G401.6 (cell line): ENCODE results near the gene OSBPL3.
"Not testable (repeated sequence)": the region's sequence is repeated elsewhere in the genome, so short reads cannot be mapped to it uniquely, and the experiment has no call there.

Experiments used
- FAIRE-seq: peaks from 2 replicates; lab custom pipeline; 2012; peaks lifted over from hg19 to GRCh38; lab: Jason Lieb, UNC

The OSBPL3 gene

DNA sequence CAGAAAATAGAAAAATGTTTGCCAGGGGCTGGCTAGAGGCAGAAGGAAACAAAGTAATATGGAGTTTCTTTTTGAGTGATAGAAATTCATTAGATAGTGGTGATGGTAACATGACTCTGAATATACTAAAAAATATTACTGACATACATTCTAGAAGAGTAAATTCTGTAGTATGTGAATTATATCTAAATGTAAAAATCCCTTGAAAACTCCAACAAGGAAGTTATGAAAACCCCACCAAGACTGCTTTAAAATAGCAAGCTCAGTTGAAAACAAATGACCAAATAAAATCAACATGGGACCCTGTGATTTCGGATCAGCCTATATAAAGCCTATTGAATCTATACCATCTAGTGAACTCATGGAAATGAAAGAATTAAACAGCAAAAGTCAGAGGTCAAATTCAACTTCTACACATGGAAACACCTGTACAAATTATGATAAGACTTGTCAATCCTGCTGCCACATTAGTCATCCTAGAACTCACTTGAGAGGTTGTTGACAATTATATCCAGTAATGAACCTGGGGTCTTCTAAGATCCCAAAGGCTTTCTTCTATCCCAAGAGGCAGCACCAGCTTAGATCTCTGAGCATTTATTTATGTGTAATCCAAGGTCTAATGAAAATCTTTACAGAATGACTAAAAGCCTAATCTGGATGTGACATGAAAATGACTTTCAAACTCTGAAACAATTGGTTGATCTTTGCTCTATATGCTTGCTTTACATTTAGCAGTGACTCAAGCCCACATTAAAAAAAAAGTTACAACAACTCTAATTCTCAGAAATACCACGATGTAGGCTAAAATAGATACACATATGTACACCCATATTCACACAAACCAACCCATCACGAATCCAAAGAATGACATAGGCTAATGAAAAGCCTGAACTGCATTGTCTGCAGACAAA, 59.3 kb downstream of the OSBPL3 start:
- no peak for FAIRE-seq

DNA sequence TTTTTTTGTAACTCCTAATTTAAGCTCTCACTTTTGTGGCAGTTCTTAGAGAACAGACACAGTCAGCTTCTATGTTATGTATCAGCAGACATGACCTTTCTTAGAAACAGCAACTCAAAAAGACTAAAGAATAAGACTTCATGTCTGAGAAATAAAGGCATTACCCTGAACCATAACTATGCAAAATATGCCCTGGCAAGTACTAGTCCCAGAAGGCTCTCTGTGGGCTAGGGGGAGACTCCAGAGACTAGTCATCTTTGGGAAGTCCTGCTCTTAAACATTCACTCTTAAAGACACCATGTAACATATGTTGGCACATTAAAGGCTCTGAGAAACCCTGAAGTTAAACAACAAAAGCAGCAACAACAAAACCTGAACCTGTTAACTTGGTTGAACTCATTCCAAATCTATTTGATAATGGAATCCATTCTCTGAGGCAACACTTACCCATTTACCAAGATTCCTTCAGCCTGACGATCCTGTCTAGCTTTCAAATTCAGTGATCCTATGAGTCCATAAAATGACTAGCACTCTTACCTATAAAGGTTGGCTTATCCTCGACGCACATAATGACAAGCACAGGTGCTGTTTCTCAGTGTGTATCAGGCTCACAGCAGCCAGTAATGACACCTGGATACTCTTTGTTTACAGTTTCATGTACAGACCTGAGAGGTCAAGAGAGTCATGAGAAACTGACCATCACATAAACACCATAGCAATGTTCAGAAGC, 62.3 kb downstream of the OSBPL3 start:
- FAIRE-seq, result no peak

DNA sequence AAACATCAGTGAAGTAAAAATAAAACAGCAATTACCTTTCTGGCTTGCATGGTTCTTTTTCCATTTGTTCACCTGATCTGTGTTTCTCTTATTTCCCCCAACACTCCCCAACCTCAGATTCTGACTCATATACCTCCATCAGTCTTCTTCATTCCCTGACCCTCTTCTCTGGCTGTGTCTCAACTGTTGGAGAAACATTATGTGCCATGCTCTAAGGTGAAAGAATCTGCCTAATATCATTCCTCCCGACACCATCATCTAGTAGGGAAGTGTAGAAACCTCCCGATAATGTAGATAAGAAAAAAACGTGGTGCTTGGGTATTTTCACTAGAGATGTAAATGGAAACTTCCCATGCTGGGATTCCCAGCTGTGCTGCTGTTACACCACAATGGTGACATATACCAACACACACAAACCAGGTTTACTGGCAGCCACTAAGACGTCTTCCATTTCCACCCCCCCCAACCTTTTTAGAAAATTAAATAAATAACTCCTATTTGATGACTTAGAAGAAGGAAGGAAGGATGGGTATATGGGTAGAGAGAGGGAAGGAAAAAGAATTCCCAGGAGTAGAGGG, 63.4 kb downstream of the OSBPL3 start:
- FAIRE-seq, result no peak

DNA sequence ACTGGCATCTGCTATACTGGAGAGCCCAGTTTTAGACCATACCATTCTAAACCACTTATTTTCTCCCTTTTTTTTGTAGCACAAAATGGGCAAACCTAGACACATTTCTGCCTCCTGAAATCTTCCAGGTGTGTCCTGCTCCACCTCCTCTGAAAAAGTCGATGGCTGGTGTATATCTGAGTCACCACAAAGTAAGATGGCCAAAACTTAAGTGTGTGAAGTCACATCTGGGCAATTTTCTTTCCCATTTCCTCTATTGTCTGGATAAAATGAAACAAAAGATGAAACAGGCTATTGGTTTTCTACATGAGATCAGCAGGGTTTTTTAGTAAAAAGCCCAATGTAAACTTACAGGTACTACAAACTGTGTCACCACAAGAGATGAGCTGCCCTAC, 65.5 kb downstream of the OSBPL3 start:
- FAIRE-seq, result no peak

DNA sequence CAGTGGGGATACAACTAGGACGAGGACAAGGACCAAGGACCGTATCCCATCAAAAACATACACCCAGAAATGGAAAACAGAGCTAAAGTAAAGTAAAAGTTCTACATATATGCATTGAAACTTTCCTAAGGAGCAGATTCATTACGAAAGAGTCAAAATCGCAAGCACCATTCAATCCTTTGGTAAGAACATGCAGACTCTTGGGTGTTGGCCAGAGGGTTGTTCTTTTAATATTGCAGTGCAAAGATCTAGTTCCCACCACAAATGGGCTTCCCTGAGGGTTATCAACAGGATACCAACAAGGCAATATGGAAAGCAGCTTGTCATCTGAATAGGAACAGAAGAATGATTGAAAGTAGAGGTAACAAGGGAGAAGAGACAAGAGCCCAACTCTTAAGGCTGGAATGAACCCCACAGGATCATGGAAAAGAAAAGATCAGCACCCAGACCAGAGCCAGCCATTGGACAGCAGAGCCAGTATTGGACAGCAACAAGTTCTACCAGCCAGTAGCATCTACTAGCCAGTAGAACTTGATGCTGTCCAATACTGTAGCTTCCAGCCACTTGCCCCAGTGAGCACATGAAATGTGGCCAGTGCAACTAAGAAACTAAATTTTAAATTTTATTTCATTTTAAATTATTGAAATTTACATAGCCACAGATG, 66.0 kb downstream of the OSBPL3 start:
- FAIRE-seq, result no peak

DNA sequence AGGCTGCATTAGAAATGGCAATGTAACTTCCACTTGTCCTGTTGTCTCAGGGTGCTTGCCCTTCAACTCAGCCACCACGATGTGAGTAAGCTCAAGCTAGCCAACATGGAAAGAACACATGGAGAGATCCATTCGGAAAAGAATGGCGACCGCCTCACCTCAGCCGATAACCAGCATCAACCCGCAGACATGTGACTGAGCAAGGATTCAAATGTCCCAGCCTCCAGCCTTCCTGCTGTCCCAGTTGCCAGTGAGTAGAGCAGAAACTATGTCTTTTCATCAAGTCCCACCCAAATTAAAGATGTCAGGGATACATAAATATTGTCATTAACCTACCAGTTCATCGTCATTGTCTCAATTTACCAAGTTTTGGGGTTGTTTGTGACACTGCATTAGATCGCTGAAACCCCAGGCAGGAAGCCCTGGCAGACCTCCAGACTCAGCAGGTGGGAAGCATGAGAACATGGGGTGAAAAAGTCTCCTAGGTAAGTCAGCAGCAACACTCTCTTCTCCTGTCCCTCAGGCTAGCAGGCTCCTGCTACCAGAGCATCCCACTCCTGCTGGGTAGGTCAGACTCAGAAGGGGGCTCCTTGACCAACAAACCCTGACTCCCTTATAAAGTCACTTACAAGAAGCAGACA, 67.0 kb downstream of the OSBPL3 start:
- no peak for FAIRE-seq

DNA sequence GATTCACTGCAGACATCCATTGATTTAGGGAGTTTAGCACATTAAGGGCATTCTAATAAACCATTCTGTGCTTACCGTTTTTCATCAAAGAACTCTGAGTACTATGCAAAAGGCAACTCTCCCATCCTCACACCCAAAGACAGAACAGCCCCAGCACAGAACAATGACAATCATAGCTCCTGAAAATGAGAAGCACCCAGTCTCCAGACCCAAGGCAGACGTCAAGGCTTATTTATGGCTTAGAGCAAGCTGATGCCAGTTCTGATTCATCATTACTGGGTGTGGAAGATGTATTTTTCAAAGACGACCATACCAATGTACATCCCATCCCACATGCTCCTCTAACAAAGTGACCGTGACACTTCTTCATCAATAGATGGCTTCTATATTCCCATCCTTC, 67.6 kb downstream of the OSBPL3 start:
- no peak for FAIRE-seq

DNA sequence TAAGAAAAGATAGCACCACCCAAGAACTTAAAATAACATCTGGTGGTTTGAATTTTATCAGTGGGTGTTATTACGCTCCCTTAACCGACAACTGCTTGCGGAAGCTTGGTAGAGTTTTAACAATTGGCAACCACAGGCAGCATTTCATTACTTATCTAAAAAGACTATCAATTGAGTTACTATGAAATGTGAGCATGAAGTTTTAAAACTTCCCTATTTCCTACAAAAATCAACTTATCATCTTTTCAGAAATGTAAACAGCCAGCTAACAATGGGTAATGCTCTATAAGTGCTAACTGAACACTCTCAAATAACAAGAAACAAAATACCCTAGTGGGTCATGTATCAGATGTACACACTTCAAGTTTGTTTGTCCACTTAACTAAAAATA, 68.8 kb downstream of the OSBPL3 start:
- FAIRE-seq, result no peak

DNA sequence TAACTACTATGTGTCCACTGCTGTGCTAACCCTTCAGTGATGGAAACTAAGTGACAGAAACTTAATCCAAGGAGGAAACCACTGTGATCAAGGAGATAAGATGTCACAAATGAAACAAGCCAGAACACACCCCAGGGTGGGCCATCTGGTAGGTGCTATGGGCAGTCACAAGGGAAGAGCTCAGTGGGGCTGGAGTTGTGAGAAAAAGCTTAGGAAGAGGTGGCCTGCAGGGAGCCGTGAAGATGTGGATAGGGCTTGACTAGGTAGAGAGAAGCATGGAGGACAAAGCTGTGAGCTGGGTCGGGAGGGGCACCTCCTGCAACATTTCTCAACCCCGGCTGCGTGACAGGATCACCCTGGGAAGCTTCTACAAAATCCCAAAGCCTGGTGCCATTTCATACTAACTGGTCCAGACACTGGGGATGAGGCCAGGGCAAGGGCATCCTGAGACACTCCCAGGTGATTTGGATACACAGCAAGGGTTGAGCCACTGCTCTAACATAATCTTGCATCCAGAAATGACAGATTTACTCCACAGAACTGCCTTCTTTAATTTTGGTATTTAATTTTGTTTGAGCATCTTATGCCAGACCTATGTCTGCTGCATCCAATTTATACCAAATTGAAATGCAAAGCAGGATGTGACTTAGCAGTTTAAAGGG, 69.3 kb downstream of the OSBPL3 start:
- no peak for FAIRE-seq

DNA sequence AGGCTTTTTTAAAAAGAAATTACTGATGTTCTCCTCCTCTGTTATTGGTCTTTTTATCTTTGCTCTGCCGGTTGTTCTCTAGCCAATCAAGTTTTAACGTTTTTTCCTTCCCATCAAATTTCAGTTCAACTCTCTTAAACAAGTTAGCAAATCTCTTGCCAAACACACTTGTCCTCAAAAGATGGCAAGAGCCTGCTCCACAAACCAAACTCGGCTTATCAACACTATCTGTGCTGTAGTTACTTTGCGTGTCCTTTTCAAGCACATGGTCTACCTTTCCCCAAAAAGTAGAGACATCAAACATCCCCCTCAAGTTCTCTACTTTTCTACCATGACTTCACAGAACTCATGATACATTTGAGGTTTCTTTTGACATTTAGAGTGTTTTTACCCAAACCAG, 71.3 kb downstream of the OSBPL3 start:
- no peak for FAIRE-seq

DNA sequence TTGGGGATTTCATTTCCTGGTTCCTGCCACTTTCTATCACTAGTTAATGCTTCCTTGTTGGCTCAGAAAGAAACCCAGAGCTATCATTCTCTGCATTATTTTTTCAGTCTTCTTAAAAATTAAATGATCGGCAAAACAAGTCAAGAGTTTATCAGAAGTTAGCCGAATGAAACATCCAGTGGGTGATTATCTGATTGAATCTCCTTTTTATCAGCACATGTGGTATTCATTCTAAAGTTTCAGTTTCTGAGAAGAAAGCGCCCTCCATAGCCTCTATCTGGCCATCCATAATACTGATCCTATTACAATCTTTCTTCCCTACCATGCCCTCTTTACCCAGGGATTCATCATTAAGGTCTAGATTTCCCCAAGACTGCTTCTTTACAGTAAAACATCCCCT, 71.8 kb downstream of the OSBPL3 start:
- no peak for FAIRE-seq

DNA sequence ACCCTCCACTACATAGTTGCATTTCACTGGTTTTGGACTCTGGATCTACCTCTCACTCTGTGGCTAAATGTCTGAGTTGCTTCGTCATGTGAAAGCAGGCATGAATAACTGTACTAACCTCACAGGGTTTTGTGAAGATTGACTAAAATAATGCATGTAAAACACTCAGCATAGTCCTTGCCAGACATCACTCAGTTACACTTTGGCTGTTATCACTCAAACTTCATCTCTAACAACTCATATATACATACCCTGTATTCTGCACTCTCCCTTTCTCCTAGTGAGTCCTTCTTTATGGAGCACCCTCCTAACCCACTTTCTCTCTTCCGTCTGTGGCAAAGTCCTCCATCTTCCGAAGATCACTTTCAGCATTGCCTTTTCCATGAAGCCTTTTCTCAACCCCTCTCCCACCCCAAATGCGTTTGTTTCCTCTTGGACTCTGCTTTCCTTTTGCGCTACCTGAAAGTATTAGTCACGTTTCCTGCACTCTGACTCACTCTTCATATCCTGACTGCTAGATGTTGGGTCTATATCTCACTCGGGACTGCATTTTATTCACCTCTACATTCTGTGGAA, 72.6 kb downstream of the OSBPL3 start:
- no peak for FAIRE-seq

DNA sequence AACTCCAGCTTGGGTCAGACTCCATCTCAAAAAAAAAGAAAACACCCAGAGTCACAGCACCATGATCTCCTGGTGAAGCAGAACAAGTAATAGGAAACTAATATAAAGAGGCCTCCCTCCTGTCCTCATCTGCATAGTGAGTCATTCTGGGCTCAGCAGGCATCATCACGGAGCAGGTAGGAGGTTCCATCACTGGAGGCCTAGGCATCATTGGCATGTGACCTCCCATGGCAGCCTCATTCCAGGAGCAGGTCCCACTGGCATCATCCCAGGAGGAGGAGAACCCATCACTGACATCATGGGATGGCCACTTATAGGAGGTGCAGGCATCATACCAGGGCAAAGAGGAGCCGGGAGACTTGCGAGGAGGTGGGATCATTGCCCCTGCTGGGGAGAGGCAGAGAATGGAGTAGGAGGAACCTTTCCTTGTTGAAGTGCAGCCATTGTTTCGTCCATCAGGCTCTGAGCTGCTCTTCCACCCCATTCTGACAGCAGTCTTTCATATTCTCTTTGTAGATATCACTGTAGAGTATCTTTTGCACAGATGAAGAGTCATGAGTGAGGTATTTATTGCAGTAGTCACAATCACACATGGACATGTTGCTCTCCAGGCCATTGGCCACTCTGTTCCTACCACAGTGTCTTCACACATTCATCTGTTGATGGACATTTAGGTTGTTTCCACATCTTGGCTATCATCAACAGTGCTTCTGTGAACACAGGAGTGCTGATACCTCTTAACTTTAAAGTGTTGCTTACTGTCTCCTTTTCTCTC, 73.8 kb downstream of the OSBPL3 start:
- no peak for FAIRE-seq

DNA sequence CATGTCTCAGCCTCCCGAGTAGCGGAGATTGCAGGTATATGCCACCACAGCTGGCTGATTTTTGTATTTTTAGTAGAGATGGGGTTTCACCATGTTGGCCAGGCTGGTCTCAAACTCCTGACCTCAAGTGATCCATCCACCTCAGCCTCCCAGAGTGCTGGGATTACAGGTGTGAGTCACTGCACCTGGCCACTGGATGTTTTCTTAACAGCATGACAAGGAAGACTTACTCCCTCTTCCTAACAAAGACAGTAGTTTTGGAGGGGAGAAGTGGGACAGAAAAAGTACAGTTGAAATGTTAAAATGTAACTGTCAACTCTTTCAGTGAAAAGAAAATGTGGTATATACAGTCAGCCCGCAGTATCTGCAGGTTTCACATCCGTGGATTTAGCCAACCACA, 76.0 kb downstream of the OSBPL3 start:
- FAIRE-seq, result not testable (repeated sequence)

DNA sequence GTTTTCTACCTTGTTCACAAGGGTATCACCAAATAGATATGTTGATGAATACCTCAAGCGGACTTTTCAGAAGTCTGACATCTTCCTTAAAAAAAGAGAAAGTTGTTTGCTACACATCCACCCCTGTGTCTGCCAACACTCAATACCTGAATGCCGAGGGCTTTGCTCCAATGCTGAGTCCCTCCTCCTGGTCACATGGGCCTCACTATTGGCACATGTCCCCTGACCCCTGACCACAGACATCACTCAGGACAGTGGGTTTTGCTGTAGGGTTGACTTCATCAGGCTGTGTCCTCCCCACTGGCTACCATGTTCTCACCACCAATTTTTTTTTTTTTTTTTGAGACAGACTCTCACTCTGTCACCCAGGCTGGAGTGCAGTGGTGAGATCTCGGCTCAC, 76.4 kb downstream of the OSBPL3 start:
- FAIRE-seq, result no peak

DNA sequence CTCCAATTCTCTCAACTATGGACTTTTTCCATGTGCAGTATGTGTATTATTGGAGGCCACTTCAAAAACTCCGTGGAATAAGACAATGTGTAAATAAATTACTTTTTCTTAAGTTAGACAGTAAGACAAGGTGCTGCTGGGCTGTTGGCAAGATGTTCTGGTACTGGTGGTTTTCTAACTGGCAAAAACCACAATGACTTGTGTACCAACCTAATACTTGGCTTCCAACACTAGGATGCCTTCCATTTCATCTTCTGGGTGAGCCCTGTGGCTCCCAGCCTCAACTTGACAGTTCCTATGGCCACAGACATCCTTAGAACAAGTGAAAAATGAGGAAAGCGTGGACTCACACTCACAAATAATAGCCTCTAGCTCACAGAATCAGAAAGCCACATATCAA, 77.0 kb downstream of the OSBPL3 start:
- no peak for FAIRE-seq

DNA sequence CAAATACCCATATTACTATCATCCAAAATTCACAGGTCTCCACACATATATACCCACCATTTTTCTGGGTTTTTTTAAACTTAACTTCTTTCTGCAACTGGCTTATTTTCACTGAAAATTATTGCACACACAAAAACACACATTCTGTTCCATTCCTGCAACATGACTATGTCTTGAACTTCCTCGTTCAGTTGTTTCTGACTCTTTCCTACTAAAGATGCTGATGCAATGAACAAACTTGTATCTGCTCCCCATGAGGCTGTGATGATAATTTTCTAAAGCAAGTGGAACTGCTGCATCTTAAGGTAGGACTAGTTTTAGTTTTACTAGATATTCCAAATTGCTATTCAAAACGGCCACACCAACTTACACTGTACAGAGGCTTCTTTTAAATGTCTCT, 77.7 kb downstream of the OSBPL3 start:
- no peak for FAIRE-seq

DNA sequence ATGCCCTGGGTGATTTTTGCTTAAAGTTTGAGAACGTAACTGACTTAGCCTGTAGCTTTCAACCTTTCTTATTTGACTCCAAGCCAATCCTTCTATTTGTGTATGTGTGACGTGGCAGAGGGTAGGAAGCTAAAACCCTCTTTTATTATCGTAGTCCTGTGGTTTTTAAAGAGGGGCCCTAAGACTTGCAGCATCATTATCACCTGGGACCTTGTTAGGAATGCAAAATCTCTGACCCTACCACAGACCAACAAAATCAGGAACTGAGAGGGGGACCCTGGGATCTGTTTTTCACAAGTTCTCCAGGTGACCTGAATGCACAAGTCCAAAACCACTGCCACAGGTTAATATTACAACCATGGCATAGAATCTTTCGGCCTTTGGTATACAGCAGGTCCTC, 80.1 kb downstream of the OSBPL3 start:
- no peak for FAIRE-seq

DNA sequence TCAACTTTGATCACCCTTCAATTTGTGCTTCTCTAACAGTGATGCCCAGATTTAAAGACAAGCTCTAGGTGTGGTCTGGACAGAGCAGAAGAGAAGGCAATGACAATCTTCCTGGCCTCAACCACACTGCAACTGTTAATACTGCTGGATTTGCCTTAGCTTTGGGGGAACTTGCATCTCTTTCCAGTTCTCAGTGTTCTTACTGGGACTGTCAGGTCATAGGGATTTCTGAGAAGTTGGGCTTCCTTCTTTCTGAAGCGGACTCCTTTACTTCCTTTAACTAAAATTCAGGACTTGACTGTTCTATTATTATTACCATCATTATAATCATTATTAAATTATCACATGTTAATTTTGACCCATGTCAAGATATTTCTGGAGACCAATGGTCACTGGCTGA, 80.8 kb downstream of the OSBPL3 start:
- no peak for FAIRE-seq

DNA sequence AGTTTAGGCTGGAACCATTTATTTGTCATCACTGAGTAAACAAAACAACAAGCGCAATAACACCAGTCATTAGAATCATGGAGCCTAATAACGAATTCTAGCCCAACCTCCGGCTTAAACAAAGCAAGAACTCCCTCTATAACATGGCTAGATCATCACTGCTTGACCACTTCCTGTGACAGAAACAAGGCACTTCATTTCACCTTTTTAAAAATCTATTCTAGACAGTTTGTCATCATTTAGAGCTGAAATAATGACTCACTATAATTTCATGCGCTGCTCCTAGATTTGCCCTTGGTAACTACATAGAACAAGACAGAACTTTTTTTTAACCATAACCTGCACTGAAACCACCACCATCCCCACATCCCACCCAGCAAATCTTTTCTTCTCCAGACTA, 81.3 kb downstream of the OSBPL3 start:
- no peak for FAIRE-seq

DNA sequence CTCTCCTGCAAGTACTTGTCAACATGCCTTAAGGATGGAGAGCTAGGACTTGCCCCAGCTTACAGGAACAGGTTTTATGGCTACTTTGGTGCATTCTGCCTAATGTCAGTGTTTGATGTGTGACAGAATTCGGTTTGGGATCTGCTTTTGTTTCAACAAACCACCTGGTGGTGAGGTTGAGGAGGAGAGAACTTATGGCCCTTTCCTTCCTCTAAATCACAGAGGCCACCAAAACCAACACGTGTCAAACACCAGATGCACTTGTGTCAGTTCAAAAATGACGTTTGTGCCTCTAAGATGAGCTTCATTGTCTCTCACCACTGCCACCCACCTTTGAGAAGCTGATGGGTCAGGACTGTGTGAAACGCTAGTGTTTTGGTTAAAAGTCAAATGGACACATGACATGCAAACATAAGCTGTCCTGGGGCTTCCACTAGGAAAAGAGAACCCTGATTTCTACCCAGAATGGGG, 83.9 kb downstream of the OSBPL3 start:
- FAIRE-seq, result no peak
